ENCODE data around the gene SELENOP.
"Not testable (repeated sequence)": the region's sequence is repeated elsewhere in the genome, so short reads cannot be mapped to it uniquely, and the experiment has no call there.

The SELENOP gene

GRCh38 chr5:42826757-42827515 is 15.2 kb upstream of the SELENOP start:
- DNase-seq = no peak

- DNase-seq = no peak
Observed at GRCh38 chr5:42825422-42826148, 13.9 kb upstream of the SELENOP start.

DNA sequence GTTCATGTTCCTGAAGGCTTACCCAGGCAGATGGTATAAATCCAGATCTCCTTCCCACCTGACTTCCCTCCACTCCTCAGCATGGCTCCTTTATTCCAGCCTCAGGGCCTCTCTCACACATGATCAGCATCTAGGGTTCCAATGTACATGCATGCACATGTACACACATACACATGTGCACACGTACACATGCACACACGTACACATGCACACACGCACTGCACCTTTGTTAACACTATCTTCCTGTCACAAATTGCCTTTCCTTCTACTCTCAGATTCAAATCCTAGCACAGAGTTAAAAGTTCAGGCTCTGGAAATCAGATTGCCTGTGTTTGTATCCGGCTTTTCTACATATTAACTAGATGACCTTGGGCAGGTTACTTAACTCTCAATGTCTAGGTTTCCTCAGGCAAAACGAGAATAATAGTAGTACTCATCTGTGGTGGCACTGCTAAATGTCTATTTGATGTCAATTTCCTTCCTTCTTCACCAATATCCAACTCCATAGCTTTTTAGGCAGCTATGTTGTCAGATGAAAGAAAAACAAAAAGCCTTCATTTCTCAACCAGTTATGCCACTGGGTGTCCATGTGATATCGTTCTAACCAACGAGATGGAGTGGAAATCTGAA is 12.8 kb upstream of the SELENOP start:
- DNase-seq = no peak

GRCh38 chr5:42822548-42822947 is 10.9 kb upstream of the SELENOP start:
- DNase-seq = no peak

DNA sequence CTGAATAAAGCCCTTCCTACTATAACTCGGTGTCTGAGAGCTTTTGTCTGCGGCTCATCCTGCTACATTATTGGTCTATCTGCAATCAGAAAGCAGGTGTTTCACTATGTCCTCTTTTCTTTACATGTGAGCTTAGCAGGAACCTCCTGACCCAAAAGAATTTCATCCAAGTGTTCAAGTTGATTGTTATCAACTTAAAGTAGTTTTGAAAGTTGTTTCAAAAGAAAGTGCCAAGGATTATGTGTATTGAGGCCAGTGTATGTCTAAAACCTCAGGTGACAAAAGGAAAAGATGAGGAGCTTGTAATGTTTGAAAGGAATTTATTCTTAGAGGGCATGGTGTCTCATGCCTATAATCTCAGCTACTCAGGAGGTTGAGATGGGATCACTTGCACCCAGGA is 8.1 kb upstream of the SELENOP start:
- DNase-seq = no peak

- not testable (repeated sequence) for DNase-seq
Observed at GRCh38 chr5:42816546-42816945, 4.9 kb upstream of the SELENOP start.

- DNase-seq = no peak
Observed at GRCh38 chr5:42813533-42813932, 1.8 kb upstream of the SELENOP start.

DNA sequence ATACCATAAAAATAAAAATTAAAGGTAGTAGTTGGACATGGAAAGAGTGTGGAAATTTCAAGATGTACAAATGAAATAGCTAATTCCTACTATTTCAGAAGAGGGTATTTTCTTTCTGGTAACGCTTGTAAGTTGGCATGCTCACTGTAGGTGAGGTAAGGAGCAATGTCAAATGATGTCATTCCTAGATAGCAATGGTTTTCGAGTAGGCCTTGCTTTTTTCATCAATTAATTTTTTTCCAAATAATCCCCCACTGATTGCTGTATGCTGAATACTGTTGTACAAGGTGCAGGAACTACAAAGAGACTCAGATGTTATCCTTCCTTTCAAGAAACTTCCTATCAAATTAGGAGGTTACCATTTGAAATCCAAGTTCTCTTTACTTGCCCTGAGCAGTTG is 928 bp upstream of the SELENOP start:
- DNase-seq = no peak

DNA sequence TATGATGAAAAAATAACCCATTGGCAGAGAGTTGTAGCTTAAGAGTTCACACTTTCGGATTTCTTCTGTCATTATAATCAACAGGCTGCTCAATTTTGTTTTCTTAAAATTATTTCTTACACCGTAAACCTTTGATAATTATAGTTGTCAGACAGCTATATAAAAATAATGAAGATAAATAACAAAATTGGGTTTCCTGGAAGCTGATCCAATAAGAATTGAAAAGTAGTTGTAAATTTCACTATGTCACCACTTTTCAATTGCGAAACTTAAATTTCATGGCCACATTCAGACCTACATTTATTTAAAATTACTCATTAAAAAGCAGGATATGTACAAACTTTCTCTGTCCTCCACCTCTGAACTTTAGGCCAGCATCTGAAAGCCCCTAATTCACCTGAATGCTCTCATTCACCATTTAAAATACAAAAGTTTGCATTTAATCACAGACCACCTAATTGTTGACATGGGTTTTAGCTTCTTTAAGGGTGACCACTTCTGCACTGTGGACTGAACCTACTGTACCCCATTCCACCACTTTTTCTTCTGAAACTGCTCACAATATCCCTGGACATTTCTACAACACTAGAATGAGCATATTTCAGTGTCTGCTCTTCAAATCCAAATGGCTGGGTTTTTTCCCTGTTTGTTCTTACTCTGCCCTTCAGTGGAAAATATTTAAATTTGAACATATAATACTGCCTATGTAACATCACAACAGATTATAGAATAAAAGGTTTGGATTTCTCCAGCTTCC is 680 bp downstream of the SELENOP start:
- DNase-seq = no peak

- no peak for DNase-seq
Observed at GRCh38 chr5:42808888-42809611, 2.6 kb downstream of the SELENOP start.

DNA sequence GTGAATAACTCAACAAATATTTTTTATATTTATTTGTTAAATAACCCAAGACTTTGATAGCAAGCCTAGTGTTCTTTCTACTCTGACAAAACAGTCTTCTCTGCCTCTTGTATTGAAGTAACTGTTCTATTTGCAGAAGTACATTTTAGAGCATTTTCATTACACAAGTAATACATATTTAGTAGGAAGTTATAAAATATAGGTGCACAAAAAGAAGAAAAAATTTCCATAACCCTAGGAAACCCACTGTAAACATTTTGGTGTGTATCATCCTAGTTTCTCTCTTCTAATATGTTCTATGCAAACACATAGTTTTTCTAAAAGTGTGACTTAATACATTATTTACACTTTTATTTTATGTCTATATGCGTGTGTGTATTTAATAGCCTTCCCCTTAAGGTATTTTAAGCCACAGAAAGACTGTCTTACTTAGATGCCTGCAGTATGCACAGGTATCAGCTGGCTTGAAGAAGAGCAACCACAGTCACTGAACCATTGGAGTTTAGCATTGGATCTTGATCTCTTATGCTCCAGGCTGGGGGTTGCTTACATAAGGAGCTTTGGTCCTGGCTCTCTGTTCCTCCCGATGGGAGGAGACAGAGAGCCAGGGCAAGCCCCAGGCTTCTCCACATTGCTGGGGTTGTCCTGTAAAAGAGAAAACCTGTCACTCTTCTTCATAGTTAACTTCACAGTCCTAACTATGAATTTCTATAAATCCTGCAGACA is 3.8 kb downstream of the SELENOP start:
- DNase-seq = no peak

- no peak for DNase-seq
Observed at GRCh38 chr5:42806701-42807262, 4.9 kb downstream of the SELENOP start.

- no peak for DNase-seq
Observed at GRCh38 chr5:42806004-42806700, 5.5 kb downstream of the SELENOP start.

- DNase-seq = no peak
Observed at GRCh38 chr5:42804717-42805339, 6.9 kb downstream of the SELENOP start.

DNA sequence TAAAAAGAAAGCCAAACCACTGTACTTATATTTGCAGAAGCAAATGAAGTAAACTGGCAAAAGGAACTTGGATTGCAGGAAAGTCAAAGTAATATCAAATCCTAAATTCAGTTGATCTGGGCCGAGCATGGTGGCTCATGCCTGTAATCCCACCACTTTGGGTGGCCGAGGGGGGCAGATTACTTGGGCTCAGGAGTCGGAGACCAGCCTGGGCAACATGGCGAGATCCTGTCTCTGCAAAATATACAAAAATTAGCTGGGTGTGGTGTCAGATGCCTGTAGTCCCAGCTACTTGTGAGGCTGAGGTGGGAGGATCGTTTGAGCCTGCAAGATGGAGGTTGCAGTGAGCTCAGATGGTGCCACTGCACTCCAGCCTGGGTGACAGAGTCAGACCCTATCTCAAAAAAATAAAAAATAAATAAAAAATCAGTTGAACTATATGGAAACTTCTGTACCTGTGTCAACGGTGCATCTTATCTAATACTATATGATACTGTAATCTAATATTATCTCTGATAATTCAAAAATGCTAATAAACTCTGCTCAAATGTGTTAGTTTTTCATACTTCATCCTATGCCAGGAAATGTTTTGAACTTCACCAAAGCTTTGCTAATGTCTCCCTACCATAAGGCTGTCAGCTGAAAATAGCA is 10.1 kb downstream of the SELENOP start:
- DNase-seq = no peak

- DNase-seq = no peak
Observed at GRCh38 chr5:42800748-42801330, 10.9 kb downstream of the SELENOP start.

- DNase-seq = no peak
Observed at GRCh38 chr5:42799668-42800114, 12.0 kb downstream of the SELENOP start.

GRCh38 chr5:42799241-42799608 is 12.5 kb downstream of the SELENOP start:
- no peak for DNase-seq
